ENCODE data around the gene UROS.

UROS gene

GRCh38 chr10:125785791-125786190 is 37.3 kb downstream of the UROS start:
- no peak for DNase-seq

GRCh38 chr10:125783957-125784356 is 39.1 kb downstream of the UROS start:
- DNase-seq, result no peak

DNA sequence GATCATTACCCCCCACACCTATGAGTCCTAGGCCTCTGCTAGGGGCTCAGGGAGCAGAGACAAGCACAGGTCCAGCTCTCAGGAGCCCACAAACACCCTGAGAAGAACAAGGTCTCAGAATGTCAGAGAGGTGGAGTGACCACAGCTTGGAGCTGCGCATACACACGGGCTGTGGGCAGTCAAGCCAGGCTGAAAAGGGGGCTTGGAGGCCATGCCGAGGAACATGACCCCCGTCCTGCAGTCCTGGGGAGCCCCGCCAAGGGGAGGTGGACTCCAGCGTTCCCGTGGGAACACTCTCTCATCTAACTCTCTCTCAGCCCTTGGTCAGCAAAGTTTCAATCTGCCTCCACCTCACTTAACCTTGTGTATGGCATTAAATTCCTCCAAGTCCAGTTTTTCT is 39.6 kb downstream of the UROS start:
- DNase-seq, result no peak

- DNase-seq, result no peak
These were observed 40.4 kb downstream of the UROS start for GRCh38 chr10:125782616-125783015.

DNA sequence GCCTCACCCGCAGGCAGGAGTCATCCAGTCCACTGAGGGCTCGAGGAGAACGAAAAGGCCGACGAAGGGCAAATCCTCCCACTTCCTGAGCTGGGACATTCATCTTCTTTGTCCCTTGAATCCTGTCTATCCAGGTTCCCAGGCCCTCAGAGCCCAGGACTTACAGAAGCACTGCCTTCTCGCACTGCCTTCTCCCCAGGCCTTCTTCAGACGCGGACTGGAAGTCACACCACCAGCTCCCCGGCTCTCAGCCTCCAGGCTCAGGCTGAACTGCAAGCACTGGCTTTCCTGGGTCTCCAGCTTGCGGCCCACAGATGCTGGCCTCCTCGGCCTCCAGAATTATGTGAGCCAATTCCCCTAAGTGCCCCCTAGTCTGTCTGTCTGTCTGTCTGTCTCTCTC is 41.0 kb downstream of the UROS start:
- no peak for DNase-seq

- DNase-seq, result no peak
These were observed 41.7 kb downstream of the UROS start for GRCh38 chr10:125781374-125781773.

DNA sequence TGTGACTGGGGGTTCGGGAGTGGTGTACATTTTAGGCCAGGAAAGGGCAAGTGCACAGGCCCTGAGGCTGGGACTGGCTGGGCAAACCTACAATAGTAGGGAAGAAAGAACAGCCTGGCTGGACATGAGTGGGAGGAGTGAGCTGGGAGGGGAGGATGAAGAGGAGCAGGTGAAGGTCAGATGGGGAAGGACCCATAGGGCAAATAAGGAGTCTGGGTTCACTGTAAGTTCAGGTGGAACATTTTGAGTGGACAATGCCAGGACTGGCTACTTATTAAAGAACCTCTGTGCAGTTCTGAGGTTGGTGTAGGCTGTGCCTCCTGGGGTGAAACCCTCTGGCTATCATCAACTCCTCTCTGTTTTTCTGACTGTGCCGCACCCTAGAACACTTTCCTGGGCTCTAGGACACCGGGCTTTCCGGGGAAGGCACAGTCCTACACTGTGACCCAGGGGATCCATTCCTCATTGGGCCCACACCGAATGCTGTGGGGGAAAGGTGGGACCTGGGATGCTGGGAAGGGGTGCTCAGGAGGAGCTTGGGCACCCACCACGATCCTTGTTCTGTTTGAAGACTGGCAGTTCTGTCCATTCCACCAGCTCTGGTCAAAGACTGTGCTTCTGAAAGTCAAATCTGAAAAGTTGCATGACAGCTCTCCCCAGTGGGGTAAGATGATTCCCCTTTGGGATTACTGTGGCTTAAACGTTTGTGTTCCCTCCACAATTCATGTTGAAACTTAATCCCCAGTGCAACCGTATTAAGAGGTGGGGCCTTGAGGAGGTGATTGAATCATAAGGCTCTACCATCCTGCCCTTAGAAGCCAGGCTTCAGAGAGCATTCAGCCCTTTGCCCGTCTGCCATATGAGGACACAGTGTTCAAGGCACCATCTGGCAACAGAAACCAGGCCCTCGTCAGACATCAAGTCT is 43.4 kb downstream of the UROS start:
- no peak for DNase-seq

- no peak for DNase-seq
These were observed 44.5 kb downstream of the UROS start for GRCh38 chr10:125778556-125778955.

DNA sequence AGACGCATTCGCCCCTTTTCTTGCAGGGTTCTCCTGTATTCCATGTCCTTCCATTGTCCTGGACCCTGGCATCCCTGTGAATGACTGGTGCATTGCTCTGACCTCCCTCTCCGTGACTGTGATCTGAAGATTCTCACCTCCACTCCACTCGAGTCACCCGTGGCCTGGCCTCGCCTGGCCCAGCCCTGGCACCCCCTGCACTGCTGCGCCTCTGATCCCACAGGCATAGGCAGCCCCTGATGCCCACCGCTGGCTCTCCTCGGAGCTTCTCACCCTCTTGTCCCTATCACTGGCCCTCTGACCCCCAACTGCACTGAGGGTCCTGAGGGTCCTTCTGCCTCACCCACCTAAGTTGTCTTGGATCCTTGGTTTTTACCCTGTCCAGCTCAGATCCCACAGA is 45.3 kb downstream of the UROS start:
- no peak for DNase-seq

GRCh38 chr10:125775491-125776106 is 47.5 kb downstream of the UROS start, which contains the start of gene MMP21:
TSS of gene MMP21 (minus strand) at chr10:125775821. CDS start at chr10:125775821, 0 bp downstream.
- DNase-seq, result no peak

DNA sequence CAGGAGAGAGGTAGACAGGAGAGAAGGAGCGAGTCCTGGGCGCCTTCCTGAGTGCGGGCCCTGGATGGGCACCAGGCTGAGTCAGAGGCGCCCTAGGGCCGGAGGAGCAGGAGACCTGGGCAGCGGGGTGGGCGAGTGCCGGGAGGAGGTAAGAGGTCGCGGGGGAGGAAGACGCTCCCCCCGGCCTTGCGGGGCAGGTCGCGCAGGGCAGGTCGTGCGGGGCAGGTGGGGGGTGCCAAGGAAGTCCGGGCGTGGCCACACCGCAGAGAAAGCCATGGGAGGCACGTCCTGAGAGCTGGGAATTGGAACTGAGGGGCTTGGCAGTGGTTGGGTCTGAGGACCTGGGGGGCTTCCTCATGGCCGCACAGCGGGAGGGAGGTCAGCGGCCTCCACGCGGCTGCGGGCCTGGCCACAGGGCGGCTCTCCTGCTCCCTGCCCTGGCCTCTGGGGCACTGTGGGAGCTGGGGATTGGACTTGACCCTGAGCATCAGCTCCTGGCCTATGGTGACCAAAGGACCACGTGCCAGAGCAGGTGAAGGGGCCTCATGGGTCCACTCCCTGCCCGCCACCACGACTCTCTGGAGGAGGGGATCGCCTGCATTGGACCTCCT is 48.4 kb downstream of the UROS start:
- DNase-seq, result no peak

GRCh38 chr10:125773687-125774543 is 49.1 kb downstream of the UROS start:
- no peak for DNase-seq

GRCh38 chr10:125772864-125773180 is 50.2 kb downstream of the UROS start:
- no peak for DNase-seq

GRCh38 chr10:125772112-125772863 is 50.8 kb downstream of the UROS start:
- DNase-seq, result no peak

DNA sequence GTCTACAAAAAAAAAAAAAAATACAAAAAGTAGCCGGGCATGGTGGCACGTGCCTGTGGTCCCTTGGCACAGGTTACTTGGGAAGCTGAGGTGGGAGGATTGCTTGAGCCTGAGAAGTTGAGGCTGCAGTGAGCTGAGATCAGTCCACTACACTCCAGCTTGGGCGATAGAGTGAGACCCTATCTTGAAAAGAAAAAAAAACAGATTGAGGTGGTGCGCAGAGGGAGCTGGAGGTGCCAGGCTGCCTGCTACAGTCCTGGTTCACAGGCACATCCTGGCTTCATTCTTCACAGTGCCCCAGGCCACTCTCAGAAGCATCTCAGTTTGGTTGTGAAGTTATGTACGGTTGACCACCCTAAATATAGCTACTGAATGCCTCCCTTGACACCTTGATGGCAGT is 52.2 kb downstream of the UROS start:
- no peak for DNase-seq

GRCh38 chr10:125769175-125769574 is 53.9 kb downstream of the UROS start:
- no peak for DNase-seq

GRCh38 chr10:125768219-125768855 is 54.7 kb downstream of the UROS start:
- DNase-seq, result peak; percentile 3

- DNase-seq, result no peak
These were observed 56.5 kb downstream of the UROS start for GRCh38 chr10:125766511-125766910.

DNA sequence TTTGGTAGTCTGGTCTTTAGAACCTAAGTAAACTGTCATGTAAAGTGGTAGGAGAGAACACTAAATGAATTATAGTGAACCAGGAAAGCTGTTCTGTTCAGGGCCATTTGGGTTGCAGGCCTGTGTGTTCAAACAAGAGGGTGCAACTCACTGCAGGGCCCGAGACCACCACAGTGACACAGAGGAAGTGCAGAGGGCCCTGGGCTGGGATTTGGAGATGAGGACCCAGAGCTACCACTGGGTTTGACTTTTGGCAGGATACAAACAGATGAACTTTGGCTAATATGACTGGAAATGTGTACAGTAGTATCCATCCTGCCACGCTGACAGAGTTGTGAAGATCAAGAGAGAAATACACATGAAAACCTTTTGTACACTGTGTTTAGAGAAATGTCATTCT is 57.2 kb downstream of the UROS start:
- DNase-seq, result no peak

- DNase-seq, result no peak
These were observed 60.1 kb downstream of the UROS start for GRCh38 chr10:125762692-125763648.

GRCh38 chr10:125761961-125762360 is 61.1 kb downstream of the UROS start:
- DNase-seq, result no peak

All from amniotic stem cell (primary cell).